PC-3 (cell line): Measurements from ENCODE around the gene TPM1. TPM values are rescaled to one million over a fixed set of nuclear protein-coding genes. Genes with fewer than 3 reads are reported as not detected.

Experiments
- ATAC-seq: fragments of 200-7000 bp; cut with Tn5 transposase; 2 replicates; pipeline ENCODE4 v1.9.1; 2020; ENCODE audit warnings: mild to moderate bottlenecking, moderate library complexity
- BruUV-seq: library from RNA; stranded (reverse); fragments of 400-500 nt; replicated peaks from 2 replicates; lab custom pipeline; 2021; lab: Mats Ljungman, UMichigan
- CTCF ChIA-PET: fragments of 300-600 bp; sonication (Branson Sonifier 250); formaldehyde crosslinking; loops from one replicate; lab custom pipeline; 2022; ENCODE audit warnings: antibody characterized with exemption; lab: Charles Lee
- POLR2A ChIA-PET: fragments of 300-600 bp; sonication (Branson Sonifier 250); formaldehyde crosslinking; loops from one replicate; lab custom pipeline; 2022; ENCODE audit warnings: antibody characterized with exemption; ENCODE audit not compliant: unreplicated experiment; lab: Charles Lee
- DNase-seq: peaks from one replicate; pipeline ENCODE4 v3.0.0-alpha.2; 2015
- H2AFZ ChIP-seq: fragments of 300-600 bp; sonication (generic); 2 replicates; pipeline ENCODE4 v1.6.0; 2016; ENCODE audit warnings: antibody characterized with exemption, low read length
- H3F3A ChIP-seq: fragments of 300-600 bp; sonication (generic); one replicate; pipeline ENCODE4 v1.6.0; 2017; ENCODE audit warnings: antibody characterized with exemption, low read length, control low read depth, mild to moderate bottlenecking; ENCODE audit not compliant: unreplicated experiment
- H3K27ac ChIP-seq: fragments of 300-600 bp; sonication (generic); 2 replicates; pipeline ENCODE4 v1.5.1; 2016; ENCODE audit warnings: mild to moderate bottlenecking, low read length
- H3K27me3 ChIP-seq: fragments of 300-600 bp; sonication (generic); 2 replicates; pipeline ENCODE4 v1.6.1; 2016; ENCODE audit warnings: low read length, mixed read lengths
- H3K36me3 ChIP-seq: fragments of 300-600 bp; sonication (generic); 2 replicates; pipeline ENCODE4 v1.6.1; 2016; ENCODE audit warnings: low read depth, mixed run types, low read length, mixed read lengths
- H3K4me1 ChIP-seq: fragments of 300-600 bp; sonication (generic); 2 replicates; pipeline ENCODE4 v1.5.1; 2016; ENCODE audit warnings: low read length; ENCODE audit not compliant: insufficient read depth
- H3K4me2 ChIP-seq: fragments of 300-600 bp; sonication (generic); 2 replicates; pipeline ENCODE4 v1.6.0; 2016; ENCODE audit warnings: low read length
- H3K4me3 ChIP-seq: fragments of 300-600 bp; sonication (generic); 2 replicates; pipeline ENCODE4 v1.5.1; 2016; ENCODE audit warnings: mild to moderate bottlenecking, low read length, mixed read lengths
- H3K79me2 ChIP-seq: fragments of 300-600 bp; sonication (generic); 2 replicates; pipeline ENCODE4 v1.6.1; 2017; ENCODE audit warnings: low read length, mixed read lengths
- H3K9ac ChIP-seq: fragments of 300-600 bp; sonication (generic); 2 replicates; pipeline ENCODE4 v1.6.0; 2016; ENCODE audit warnings: mild to moderate bottlenecking, low read length
- H3K9me2 ChIP-seq: fragments of 300-600 bp; sonication (generic); replicated peaks from 2 replicates; pipeline ENCODE4 v1.6.1; 2016; ENCODE audit warnings: mixed run types, low read length, mixed read lengths
- H3K9me3 ChIP-seq: fragments of 300-600 bp; sonication (generic); 2 replicates; pipeline ENCODE4 v1.6.1; 2016; ENCODE audit warnings: low read length, mixed read lengths
- H4K20me1 ChIP-seq: fragments of 300-600 bp; sonication (generic); 2 replicates; pipeline ENCODE4 v1.6.1; 2016; ENCODE audit warnings: low read length, mixed read lengths
- CTCF ChIP-seq: fragments of 300-600 bp; sonication (generic); conservative IDR thresholded peaks from 2 replicates; pipeline ENCODE4 v1.5.1; 2017; ENCODE audit warnings: antibody characterized with exemption, low read depth, mild to moderate bottlenecking, low read length
- EZH2 ChIP-seq: fragments of 300-600 bp; sonication (generic); IDR thresholded peaks from one replicate; pipeline ENCODE4 v1.6.1; 2017; ENCODE audit warnings: antibody characterized with exemption, mild to moderate bottlenecking, low read length; ENCODE audit not compliant: unreplicated experiment
- EZH2phosphoT487 ChIP-seq: fragments of 300-600 bp; sonication (generic); IDR thresholded peaks from 2 replicates; pipeline ENCODE4 v1.6.1; 2018; ENCODE audit warnings: mild to moderate bottlenecking, antibody characterized with exemption, low read length, borderline replicate concordance
- intact Hi-C: fragments of 100-400 bp; cut with micrococcal nuclease; formaldehyde crosslinking; loops from 2 replicates; pipeline ENCODE4 v1.9.0; 2023
- total RNA-seq: library from RNA; depleted of rRNA; stranded (reverse); fragments of >200 nt; gene quantifications from 2 replicates; pipeline ENCODE4 v1.2.3, GENCODE V29; 2014

The TPM1 gene
- total RNA-seq, 1 experiment from 2014 or later: 127 TPM

GRCh38 chr15:63010386-63010785, 32.2 kb upstream of the TPM1 start:
- peaks cover 3% of the 10 kb centered on the region for H3K4me1 ChIP-seq
- H3K4me3 ChIP-seq: no peak overlapping the region
- H3K4me2 ChIP-seq: no peak overlapping the region
- no peaks in the 10 kb centered on the region for H3K36me3 ChIP-seq
- no peaks in the 10 kb centered on the region for H3K9me2 ChIP-seq
- intact Hi-C loops: no loop called here
- ChIA-PET CTCF (no interaction called here), POLR2A (no interaction called here)
- H4K20me1 ChIP-seq: no peaks in the 10 kb centered on the region
- no peak overlapping the region for H3K27ac ChIP-seq
- H3K79me2 ChIP-seq: no peaks in the 10 kb centered on the region
- ATAC-seq (no peak), DNase-seq (no peak)
- H3K9ac ChIP-seq: no peak overlapping the region
- no peak overlapping the region for H2AFZ ChIP-seq
- no peaks in the 10 kb centered on the region for H3K27me3 ChIP-seq
- no peaks in the 10 kb centered on the region for H3K9me3 ChIP-seq
- BruUV-seq: no TSS peak
- TF ChIP-seq EZH2: no peak
- TF ChIP-seq EZH2phosphoT487: no peak
- no peak for TF ChIP-seq CTCF
- no peaks in the 10 kb centered on the region for H3F3A ChIP-seq

GRCh38 chr15:63010920-63011693, 31.4 kb upstream of the TPM1 start:
- no TSS peak for BruUV-seq
- intact Hi-C loops: no loop called here
- ChIA-PET CTCF (no interaction called here), POLR2A (no interaction called here)
- no peaks in the 10 kb centered on the region for H4K20me1 ChIP-seq
- H3K4me1 ChIP-seq: peaks cover 10% of the 10 kb centered on the region
- no peaks in the 10 kb centered on the region for H3K36me3 ChIP-seq
- no peaks in the 10 kb centered on the region for H3K27me3 ChIP-seq
- H3K27ac ChIP-seq: no peak overlapping the region
- no peak for TF ChIP-seq EZH2
- TF ChIP-seq CTCF: no peak
- no peak for TF ChIP-seq EZH2phosphoT487
- H3K79me2 ChIP-seq: no peaks in the 10 kb centered on the region
- DNase-seq (no peak), ATAC-seq (no peak)
- H2AFZ ChIP-seq: no peak overlapping the region
- no peaks in the 10 kb centered on the region for H3F3A ChIP-seq
- no peak overlapping the region for H3K9ac ChIP-seq
- H3K9me3 ChIP-seq: no peaks in the 10 kb centered on the region
- no peak overlapping the region for H3K4me3 ChIP-seq
- no peak overlapping the region for H3K4me2 ChIP-seq
- no peaks in the 10 kb centered on the region for H3K9me2 ChIP-seq

- Histone ChIP-seq H3K27me3 (no peaks in the 10 kb centered on the region), H3K9me3 (no peaks in the 10 kb centered on the region), H3K4me2 (no peak overlapping the region), H2AFZ (no peak overlapping the region), H3K4me3 (no peak overlapping the region), H3K4me1 (peaks cover 12% of the 10 kb centered on the region), H3K27ac (no peak overlapping the region), H3K9ac (no peak overlapping the region), H3K9me2 (no peaks in the 10 kb centered on the region), H3F3A (no peaks in the 10 kb centered on the region), H4K20me1 (no peaks in the 10 kb centered on the region), H3K36me3 (no peaks in the 10 kb centered on the region), H3K79me2 (no peaks in the 10 kb centered on the region)
- BruUV-seq: no TSS peak
- CTCF ChIA-PET: no interaction called here
- DNase-seq: no peak
- no peak for ATAC-seq
- intact Hi-C loops: no loop called here
- POLR2A ChIA-PET: no interaction called here
- TF ChIP-seq EZH2phosphoT487 (no peak), EZH2 (no peak), CTCF (no peak)
Observed at GRCh38 chr15:63012444-63012843, 30.1 kb upstream of the TPM1 start.
